Stomach smooth muscle (tissue), 2 donors: ENCODE measurements around the gene PITHD1.

ENCODE experiments used
- H3K27ac ChIP-seq: one replicate; pipeline ENCODE4 v1.7.0; 2013; ENCODE audit warnings: mild to moderate bottlenecking, low read length, inconsistent platforms
- H3K27me3 ChIP-seq, 2 donors: one replicate each; pipeline ENCODE4 v1.7.0; 2013; ENCODE audit warnings: low read length in 2 of 2; ENCODE audit not compliant: insufficient read depth in 2 of 2, control insufficient read depth in 1 of 2
- H3K36me3 ChIP-seq, 2 donors: one replicate each; pipeline ENCODE4 v1.7.0; 2013; ENCODE audit warnings: low read length in 2 of 2; ENCODE audit not compliant: control insufficient read depth in 2 of 2, insufficient read depth in 2 of 2
- H3K4me1 ChIP-seq: one replicate; pipeline ENCODE4 v1.7.0; 2013; ENCODE audit warnings: low read length; ENCODE audit not compliant: control insufficient read depth, insufficient read depth
- H3K4me3 ChIP-seq, 2 donors: one replicate each; pipeline ENCODE4 v1.7.0; 2013; ENCODE audit warnings: low read length in 2 of 2
- H3K9ac ChIP-seq, 2 donors: one replicate each; pipeline ENCODE4 v1.7.0; 2013; ENCODE audit warnings: low read length in 2 of 2, mild to moderate bottlenecking in 1 of 2
- H3K9me3 ChIP-seq, 2 donors: one replicate each; pipeline ENCODE4 v1.7.0; 2013; ENCODE audit warnings: low read length in 2 of 2; ENCODE audit not compliant: control insufficient read depth in 2 of 2
- donor health status: healthy.
- donor health status: Pancreatic carcinoma.

Gene PITHD1

GRCh38 chr1:23751050-23751814 is 27.0 kb upstream of the PITHD1 start:
- H3K9me3 ChIP-seq: no peaks in the 10 kb centered on the region
- no peak overlapping the region for H3K4me3 ChIP-seq
- no peak overlapping the region for H3K9ac ChIP-seq
- no peaks in the 10 kb centered on the region for H3K4me1 ChIP-seq
- no peaks in the 10 kb centered on the region for H3K27me3 ChIP-seq
- H3K36me3 ChIP-seq: peaks cover 53% of the 10 kb centered on the region in 2 donors
- no peak overlapping the region for H3K27ac ChIP-seq

GRCh38 chr1:23751815-23752200 is 26.4 kb upstream of the PITHD1 start:
- Histone ChIP-seq H3K4me3 (no peak overlapping the region), H3K9me3 (no peaks in the 10 kb centered on the region), H3K27me3 (no peaks in the 10 kb centered on the region), H3K27ac (no peak overlapping the region), H3K4me1 (no peaks in the 10 kb centered on the region), H3K9ac (no peak overlapping the region), H3K36me3 (peaks cover 58% of the 10 kb centered on the region in 2 donors)

GRCh38 chr1:23752909-23753308 is 25.3 kb upstream of the PITHD1 start:
- no peak overlapping the region for H3K4me3 ChIP-seq
- no peak overlapping the region for H3K27ac ChIP-seq
- H3K27me3 ChIP-seq: no peaks in the 10 kb centered on the region
- H3K4me1 ChIP-seq: no peaks in the 10 kb centered on the region
- H3K9me3 ChIP-seq: no peaks in the 10 kb centered on the region
- H3K36me3 ChIP-seq: peaks cover 63 to 66% of the 10 kb centered on the region in 2 donors
- no peak overlapping the region for H3K9ac ChIP-seq

GRCh38 chr1:23756676-23757075 is 21.5 kb upstream of the PITHD1 start:
- H3K4me1 ChIP-seq: peaks cover 2% of the 10 kb centered on the region
- no peak overlapping the region for H3K9ac ChIP-seq
- peaks cover 74% of the 10 kb centered on the region in 2 donors for H3K36me3 ChIP-seq
- no peak overlapping the region for H3K27ac ChIP-seq
- no peaks in the 10 kb centered on the region for H3K27me3 ChIP-seq
- H3K4me3 ChIP-seq: no peak overlapping the region
- no peaks in the 10 kb centered on the region for H3K9me3 ChIP-seq

GRCh38 chr1:23757812-23758211 is 20.4 kb upstream of the PITHD1 start:
- Histone ChIP-seq H3K9me3 (no peaks in the 10 kb centered on the region), H3K27ac (no peak overlapping the region), H3K4me1 (peaks cover 2% of the 10 kb centered on the region), H3K27me3 (no peaks in the 10 kb centered on the region), H3K9ac (no peak overlapping the region), H3K36me3 (peaks cover 63 to 66% of the 10 kb centered on the region in 2 donors), H3K4me3 (no peak overlapping the region)

GRCh38 chr1:23759277-23759676 is 18.9 kb upstream of the PITHD1 start:
- H3K27ac ChIP-seq: no peak overlapping the region
- peaks cover 4% of the 10 kb centered on the region for H3K4me1 ChIP-seq
- H3K36me3 ChIP-seq: peaks cover 48 to 56% of the 10 kb centered on the region in 2 donors
- no peak overlapping the region for H3K4me3 ChIP-seq
- H3K9me3 ChIP-seq: no peaks in the 10 kb centered on the region
- H3K9ac ChIP-seq: no peak overlapping the region
- no peaks in the 10 kb centered on the region for H3K27me3 ChIP-seq

GRCh38 chr1:23763041-23763577 is 15.1 kb upstream of the PITHD1 start:
- Histone ChIP-seq H3K9ac (no peak overlapping the region), H3K9me3 (no peaks in the 10 kb centered on the region), H3K36me3 (peaks cover 28 to 29% of the 10 kb centered on the region in 2 donors), H3K27me3 (no peaks in the 10 kb centered on the region), H3K4me1 (peaks cover 4% of the 10 kb centered on the region), H3K4me3 (no peak overlapping the region), H3K27ac (peak overlapping the region; percentile 62)

GRCh38 chr1:23768733-23769132 is 9.5 kb upstream of the PITHD1 start:
- no peaks in the 10 kb centered on the region for H3K9me3 ChIP-seq
- peaks cover 3% of the 10 kb centered on the region for H3K4me1 ChIP-seq
- no peaks in the 10 kb centered on the region for H3K27me3 ChIP-seq
- H3K4me3 ChIP-seq: no peak overlapping the region
- peaks cover 0 to 8% of the 10 kb centered on the region in 2 donors for H3K36me3 ChIP-seq
- H3K27ac ChIP-seq: no peak overlapping the region
- H3K9ac ChIP-seq: no peak overlapping the region

GRCh38 chr1:23772049-23772853 is 6.0 kb upstream of the PITHD1 start:
- H3K27me3 ChIP-seq: no peaks in the 10 kb centered on the region
- H3K27ac ChIP-seq: no peak overlapping the region
- H3K4me3 ChIP-seq: no peak overlapping the region
- H3K4me1 ChIP-seq: peaks cover 4% of the 10 kb centered on the region
- H3K36me3 ChIP-seq: peaks cover 0 to 3% of the 10 kb centered on the region in 2 donors
- peak overlapping the region in 1 of 2 donors; percentile 5 for H3K9ac ChIP-seq
- no peaks in the 10 kb centered on the region for H3K9me3 ChIP-seq

- Histone ChIP-seq H3K27ac (no peak overlapping the region), H3K36me3 (no peaks in the 10 kb centered on the region), H3K9me3 (no peaks in the 10 kb centered on the region), H3K9ac (no peak overlapping the region), H3K4me3 (no peak overlapping the region), H3K27me3 (no peaks in the 10 kb centered on the region), H3K4me1 (peaks cover 9% of the 10 kb centered on the region)
These were observed 5.4 kb upstream of the PITHD1 start for GRCh38 chr1:23772854-23773242.
